Stimulated activated CD8-positive, alpha-beta memory T cell treated with anti-CD3 and anti-CD28 coated beads, Interleukin-7, amount 100 ng/mL, for 1 hour (primary cell): ENCODE results near the gene AMFR.

Experiments
- DNase-seq, 2 donors: peaks; one replicate each; pipeline ENCODE4 v3.0.0-alpha.2; 2020; ENCODE audit warnings: low read depth in 2 of 2

The AMFR gene

DNA sequence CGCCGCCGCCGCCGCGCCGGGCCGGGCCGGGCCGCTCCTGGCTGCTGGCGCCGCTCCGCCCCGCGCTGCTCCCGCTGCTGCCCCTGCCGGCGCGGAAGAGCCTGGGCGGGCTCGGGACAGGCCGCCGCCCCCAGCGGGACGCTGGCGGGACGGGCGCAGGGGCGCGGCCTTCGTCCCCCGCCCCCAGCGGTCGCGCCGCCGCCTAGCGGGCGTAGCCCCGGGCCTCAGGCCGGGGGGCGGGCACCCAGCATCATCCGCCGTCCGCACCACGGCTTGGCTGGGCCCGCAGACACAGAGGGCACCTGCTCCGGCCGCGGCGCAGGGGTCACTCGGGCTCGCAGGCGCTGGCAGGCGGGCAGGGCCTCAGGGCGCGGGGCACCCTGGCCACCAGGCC, at the start of gene AMFR:
TSS of gene AMFR (minus strand) at position 107 of the 394 bp plus-strand sequence. CDS start 218 bp downstream, outside the sequence.
- DNase-seq = peak; percentile 19 to 27

DNA sequence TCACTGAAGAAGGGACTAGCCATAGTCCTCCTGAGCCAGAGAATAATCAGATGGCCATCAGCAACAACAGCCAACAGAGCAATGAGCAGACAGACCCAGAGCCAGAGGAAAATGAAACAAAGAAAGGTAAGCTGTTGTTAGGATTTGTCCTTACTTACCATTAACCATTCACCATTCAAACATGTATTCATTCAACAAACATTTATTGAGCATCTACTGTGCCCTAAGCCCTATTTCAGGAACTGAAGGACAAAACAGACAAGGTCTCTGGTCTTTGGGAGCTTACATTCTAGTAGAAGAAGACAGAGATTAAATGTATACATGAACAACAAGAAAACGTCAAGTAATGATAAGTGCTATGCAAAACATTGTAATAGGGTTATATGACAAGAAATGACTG, 45.3 kb upstream of the AMFR start:
- no peak for DNase-seq

DNA sequence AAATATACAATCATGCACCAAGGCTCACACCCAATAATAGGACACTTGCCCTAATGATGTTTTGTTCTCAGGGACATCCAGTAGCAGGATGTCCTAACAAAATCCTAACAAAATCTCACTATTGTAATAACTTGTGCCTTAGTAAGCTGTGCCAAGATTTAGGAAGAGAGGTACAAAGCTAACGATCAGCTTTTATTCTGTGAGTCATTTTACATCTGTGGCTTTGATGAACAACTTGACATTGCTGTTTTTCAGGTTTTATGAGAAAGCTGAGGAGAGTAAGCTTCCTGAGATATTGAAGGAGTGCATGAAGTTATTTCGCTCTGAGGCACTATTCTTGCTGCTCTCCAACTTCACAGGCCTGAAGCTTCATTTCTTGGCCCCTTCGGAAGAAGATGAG, 44.9 kb upstream of the AMFR start:
- no peak for DNase-seq

DNA sequence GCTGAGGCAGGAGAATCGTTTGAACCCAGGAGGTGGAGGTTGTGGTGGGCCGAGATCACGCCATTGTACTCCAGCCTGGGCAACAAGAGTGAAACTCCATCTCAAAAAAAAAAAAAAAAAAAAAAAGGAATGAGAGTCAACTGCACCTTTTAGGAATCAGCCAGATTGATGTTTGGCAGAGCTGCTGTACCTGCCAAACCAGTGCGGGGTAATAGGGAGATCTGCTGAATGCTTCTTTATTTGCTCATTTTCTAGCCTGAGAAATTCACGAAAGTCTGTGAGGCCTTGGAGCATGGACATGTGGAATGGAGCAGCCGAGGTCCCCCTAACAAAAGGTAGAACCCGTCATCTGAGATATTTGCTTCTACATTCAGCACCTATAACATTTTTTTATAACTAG, 44.4 kb upstream of the AMFR start:
- DNase-seq = no peak

DNA sequence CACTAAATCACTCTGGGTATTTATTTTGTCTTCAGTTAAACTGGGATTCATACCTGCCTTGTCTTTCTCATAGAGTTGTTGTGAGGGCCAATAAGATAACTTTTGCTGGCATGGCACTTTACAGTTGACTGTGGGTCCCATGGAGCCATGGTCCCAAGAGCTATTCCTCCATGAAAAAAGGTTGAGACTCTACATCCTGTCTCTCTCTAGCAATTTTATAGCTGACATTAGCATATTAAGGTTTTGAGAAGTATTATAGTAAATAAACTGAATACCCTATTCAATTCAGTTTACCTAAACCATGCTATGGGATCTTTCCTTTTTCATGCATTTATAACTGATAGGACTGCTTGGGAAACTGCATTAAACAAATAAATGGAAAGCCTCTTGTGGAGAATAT, 43.5 kb upstream of the AMFR start:
- no peak for DNase-seq

DNA sequence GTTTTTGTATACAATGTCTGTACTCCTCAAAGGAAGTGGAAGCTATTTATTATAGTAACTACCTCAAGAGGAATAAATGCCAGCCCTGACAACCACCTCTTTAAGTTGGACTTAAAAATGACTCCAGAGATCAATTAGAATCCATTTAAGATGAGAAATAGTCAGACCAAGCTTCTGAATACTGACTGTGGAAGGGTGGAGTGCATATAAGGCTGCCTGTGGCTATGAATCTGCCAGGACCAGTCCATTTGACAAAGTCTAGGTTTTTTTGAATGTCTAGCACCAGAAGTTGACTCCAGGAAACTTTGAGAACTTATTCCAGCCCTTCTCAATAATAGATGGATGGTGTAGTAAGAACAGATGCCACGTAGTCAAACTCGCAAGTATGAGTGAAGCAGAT, 41.0 kb upstream of the AMFR start:
- no peak for DNase-seq

DNA sequence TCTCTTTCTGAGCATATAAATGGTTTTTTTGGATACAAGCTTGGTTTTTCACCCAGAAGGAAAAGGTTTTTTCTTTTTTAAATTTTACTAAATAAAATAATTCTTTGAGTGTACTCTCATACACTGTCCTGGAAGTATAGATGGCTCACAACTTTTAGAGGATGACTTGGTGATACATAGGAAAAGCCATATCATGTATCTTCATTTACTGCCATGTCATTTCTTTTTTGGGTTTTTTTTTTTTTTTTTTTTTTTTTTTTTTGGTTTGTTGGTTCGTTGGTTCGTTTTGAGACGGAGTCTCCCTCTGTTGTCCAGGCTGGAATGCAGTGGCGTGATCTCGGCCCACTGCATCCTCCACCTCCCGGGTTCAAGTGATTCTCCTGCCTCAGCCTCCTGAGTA, 37.8 kb upstream of the AMFR start:
- DNase-seq = no peak

DNA sequence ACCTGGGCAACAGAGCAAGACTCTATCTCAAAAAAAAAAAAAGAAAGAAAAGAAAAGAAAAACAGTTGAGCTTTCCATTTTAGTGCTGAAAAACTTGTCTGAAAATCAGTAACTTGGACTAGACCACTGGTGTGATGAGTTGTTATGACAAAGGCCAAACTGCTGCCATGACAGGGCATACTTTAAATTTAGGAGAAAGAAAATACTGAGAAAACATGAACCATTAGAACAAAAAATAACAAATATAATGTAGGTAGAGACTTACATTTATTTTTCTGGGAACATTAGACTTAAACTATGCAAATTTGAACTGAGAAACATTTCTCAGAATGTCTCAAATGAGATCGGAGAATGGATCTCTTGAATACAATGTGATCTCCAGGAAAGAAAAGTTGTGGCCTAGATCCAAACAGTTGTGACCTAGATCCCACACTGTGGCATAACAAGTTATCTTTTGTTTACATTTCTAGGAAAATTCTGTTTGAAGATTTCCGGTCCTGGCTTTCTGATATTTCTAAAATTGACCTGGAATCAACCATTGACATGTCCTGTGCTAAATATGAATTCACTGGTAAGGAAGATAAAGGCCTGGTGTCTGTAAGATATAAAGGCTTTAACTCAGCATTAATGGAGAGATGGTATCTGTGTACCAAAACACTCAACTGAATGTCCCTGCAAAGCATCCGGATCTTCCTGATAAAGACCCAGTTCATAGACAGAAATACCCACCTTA, 36.9 kb upstream of the AMFR start:
- DNase-seq = no peak

DNA sequence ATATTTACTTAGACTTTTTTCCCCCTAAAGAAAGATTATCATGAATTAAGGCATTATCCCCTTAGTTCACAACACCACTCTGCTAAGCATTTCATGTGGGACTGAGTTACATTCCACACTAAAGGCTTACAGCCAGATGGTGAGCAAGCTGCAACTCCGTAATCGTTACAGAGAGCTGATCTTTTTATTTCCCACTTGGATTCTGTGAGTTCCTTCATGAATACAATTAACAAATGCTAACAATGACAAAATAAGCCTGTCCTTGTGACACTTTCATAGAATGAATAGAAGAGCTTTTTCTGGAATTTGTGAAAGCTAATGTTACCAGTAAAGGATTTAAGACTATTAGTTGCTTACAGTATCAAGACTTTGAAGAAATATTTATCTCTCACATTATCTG, 34.8 kb upstream of the AMFR start:
- DNase-seq = no peak

DNA sequence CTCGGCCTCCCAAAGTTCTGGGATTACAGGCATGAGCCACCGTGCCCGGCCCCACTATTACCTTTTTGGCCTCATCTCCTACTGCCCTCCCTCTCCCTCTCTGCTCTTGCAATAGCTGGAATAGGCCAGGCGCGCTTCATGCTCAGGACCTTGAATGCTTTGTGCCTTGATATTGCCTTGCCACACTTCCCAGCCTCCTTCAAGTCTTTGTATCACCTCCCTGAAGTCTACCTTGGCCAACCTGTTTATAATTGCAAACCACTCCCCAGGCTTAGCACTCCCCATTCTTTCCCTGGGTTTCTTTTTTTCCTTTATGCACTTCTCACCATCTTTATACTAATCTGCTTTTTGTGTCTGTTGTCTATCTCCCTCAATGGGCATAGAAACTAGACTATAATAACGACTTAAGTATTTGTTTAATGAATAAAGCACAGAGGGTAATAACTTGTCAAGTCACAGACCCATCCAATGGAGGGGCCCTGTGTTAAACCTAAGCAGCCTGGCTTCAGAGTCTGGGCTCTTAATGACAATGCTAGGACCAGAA, 32.7 kb upstream of the AMFR start:
- DNase-seq = no peak

DNA sequence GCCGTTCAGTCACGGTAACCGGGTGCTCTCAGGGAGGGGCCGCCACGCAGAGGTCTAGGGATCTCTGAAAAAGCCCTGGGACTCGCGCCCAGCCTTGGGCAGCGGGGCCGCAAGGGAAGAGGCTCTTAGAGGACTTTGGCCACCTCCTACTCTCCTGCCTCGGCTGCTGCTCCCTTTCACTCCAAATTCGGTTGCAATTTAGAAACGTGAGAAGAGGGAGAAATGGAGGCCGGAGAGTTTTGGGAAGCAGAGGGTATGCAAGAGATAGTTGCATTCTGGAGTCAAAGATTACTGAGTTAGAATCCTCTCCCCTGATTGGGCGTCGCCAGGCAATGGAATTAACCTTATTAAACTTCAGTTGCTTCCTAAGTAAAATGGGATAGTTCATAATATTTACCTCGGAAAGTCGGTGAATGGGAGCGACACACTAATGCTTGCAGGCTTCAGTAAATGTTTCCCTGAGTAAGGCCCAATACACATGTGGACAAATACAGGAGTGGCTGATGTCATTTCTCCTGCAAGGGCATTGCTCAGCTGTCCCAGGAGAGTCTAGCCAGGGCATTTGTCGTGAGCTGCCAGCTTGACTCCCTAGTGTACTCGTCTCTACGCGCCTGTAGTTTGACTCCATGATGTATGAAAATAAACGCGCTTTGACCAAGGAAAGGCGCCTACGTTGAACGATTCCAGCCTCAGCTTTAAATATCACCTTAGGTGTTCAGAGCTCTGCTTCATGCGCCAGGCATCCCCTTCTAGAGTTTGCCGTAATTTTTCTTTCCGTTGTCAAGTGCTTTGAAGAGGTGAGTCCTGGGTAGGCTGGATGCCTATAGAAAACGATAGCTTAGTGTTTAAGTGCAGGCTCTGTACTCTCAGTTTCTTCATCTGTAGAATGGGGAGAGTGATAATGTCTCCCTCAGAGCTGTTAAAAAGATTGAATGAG, 26.7 kb upstream of the AMFR start:
- no peak for DNase-seq

DNA sequence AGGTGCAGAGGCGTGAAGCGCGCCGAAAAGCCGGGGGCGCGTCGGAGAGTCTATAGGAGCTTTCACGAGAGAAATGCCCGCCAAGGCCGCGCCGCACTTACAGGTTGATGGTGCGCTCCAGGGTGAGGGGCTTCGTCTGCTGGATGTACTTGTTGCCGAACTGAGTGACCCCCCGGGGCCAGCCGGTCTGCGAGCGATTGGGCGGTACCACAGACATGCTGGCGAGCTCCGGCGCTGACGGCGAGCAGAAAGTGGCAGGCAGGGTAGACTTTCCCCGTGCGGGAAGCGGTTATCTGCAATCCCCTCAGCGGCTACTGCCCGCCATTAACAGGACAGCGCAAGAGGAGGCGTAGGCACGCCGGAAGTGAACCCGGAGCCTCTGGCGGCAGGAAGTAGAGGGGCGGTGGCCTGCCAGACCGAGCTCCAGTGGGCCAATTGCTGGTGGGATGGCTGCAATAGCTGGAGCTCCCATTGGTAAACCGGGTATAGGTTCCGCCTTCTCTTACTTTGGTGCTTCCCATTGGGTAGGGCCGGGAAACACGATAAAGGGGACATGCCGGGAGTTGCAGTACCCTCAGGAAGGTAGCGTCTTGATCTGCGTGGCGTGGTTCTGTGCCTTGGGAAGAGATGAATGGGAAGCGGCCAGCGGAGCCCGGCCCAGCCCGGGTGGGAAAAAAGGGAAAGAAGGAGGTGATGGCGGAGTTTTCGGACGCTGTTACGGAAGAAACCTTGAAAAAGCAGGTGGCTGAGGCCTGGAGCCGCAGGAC, 25.8 kb upstream of the AMFR start, which contains the start of the genes NUDT21 and OGFOD1:
TSS of gene NUDT21 (minus strand) at position 347 of the 767 bp plus-strand sequence. CDS start at position 217, 130 bp downstream.
TSS of gene OGFOD1 (plus strand) at position 569 of the 767 bp plus-strand sequence. CDS start at position 628, 59 bp downstream.
- peak; percentile 72 to 76 for DNase-seq

DNA sequence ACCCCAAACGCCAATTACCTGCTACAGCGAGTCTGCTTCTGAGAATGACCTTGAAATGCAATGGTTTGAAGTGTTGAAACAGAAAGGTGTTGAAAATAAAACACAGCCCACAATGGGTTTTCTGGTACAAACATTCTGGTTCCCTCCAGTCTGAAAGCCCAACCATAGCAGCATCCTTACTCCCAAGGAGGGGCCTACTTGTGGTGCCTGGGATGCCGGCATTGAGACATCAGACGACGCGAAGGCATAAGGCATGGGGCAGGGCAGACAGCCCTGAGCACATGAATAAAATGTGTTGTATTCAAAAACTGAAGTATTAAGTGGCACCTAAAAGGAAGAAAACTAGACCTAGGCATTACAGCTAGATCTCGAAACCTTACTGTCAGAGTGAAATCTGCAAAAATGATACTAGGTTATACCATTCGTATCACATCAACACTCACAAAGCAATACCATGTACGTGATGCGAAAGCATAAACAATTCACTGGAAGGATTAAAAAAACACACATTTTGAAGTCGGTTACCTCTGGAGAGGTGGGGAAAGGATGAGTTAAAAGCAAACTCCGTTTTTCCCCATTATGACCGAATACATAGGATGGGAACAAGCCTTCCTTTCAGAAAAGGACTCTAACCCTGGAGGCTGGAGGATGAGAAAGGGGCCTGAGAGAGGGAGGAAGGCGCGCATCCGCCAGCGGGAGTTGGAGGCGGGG, 25.1 kb upstream of the AMFR start:
- no peak for DNase-seq

DNA sequence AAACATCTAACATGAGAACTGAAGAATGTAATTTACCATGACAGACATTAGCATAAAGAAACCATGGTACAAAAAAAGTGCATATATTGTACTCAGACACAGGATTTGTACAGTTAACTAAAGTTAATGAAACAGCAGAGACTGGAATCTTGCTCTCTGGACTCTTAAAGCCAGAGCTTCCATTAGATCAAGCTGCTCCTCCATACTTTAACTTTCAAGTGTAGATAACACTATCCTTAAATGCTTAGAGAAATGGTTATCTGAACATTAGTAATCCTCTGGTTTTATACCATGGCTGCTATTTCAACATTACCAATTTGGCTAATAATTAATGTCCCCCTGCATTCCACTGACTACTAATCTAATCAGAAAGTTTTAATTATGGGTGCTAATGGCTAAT, 22.7 kb upstream of the AMFR start:
- DNase-seq = no peak

DNA sequence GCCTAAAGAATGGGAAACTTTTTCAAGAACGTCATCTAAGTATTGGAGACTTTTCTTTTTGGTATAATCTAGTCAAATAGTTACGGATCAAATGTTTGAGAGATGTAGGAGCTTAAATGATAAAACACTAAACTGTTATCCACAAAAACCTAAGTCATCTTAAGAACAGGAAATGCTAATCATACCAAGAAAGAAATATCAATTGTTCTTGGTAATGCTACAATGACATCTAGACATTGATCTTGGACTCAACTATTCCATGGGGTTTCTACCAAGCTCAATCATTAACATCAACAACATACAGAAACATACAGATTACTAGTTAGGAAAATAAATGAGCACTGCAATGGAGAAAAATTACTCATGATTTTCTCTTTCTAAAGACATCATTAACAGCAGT, 21.9 kb upstream of the AMFR start:
- DNase-seq = no peak

DNA sequence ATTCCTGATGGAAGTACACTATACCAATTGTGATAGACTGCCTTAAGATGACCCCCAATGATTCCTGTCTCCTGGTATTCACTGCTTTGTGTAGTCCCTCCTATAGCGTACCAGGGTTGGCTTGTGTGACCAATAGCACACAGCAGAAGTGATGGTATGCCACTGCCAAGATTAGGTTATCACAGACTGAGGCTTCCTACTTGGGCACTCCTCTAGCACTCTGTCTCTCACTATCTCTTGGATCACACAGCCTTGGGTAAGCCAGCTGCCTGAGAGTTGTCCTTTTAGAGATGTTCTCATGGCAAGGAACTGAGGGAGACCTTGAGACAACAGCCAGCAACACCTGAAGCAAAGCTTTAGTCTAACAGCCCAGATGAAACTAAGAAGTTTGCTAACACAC, 12.7 kb upstream of the AMFR start:
- no peak for DNase-seq

DNA sequence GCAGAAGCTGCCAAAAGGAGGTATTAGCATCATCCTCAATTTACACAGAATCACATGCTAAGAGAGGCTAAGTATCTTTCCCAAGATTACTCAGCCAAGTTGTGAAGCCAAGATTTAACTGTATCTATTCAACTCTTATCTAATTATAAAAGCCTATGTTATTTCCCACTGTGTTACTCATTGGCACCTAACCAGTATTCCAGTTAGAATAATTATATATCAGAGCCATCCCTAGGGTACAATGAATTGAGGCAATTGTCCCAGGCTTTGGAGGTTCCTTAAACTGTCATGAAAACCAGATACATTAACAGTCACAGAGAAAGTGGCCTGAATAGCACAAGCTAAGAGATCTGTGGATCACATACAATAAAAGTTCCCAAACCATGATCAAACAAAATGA, 10.9 kb upstream of the AMFR start:
- DNase-seq = no peak

DNA sequence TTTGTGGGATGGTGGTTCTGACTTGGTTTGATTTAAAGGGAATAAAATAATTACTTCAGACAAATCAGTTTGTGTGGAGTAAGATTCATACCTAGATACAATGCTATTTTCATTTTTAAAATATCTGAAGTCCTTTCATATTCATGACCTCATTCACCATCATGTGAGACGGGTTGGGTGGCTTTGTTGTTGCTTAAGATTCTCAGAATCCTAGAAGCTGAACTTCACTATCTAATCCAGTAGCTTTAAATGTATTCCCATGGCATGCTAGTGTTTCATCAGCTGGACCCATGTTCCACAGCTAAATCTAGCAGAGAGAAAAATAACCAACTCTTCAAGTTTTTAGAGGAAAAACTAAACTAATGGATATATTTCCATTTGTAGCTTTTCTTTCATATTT, 2.7 kb upstream of the AMFR start:
- DNase-seq = no peak

DNA sequence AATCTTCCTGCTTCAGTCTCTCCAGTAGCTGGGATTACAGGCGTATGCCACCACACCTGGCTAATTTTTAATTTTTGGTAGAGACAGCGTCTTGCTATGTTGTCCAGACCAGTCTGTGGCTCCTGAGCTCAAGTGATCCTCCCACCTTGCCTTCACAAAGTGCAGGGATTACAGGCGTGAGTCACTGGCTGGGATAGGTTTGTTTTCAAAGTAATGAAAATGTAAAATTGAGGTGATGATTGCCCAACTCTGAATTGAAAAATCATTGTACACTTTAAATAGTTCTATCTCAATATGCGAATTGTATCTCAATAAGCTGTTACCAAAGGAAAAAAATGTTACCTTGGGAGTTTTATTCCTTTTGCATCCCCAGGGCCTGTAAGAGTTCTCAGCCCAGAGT, 1.2 kb upstream of the AMFR start:
- no peak for DNase-seq

DNA sequence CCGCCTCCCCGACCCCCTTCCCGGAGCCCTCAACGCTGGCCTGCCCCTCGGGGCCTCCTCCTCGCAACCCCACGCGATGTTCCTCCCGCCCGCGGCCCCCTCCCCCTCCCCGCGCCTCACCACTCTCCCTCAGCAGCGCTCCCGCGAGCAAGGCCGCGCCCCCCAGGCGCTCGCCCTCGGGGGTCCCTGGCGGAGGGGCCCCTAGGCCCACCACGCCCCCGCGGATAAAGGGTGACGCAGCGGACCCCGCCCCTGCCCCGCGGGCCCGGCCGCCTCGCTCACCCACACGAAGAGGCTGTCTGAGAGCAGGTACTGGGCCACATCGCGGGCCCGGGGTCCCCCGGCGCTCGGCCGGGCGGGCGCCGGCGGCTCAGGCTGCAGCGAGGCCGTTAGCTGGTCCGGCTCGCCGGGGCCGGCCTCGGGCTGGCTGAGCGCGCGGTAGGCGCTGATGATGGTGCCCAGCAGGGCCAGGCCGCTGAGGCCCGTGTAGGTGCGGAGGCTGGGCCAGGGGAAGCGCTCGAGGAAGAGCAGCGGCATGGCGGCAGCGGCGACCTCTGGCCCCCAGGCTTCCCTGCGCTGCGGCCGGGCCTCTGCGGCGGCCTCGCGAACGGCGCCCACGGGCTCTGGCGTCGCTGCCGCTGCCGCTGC, 430 bp downstream of the AMFR start:
- peak in 1 of 2 donors; percentile 11 for DNase-seq

DNA sequence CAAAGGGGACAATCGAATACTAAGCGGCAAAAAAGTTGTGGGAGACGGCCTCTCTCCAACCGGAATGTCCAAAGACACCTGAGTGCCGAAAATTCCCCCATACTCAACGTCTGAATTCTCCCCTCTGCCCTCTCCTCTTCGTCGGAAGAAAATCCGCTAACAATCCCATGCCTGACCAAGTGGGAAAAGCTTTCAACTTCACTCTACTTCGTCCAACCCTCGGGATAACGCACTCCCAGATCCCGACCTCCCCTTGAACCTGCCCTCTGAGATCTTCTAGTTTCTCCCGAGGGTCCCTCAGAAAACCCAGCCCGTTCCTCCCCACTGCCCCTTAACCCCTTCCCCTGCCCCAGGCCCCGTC, 961 bp downstream of the AMFR start:
- DNase-seq = no peak
